K562 (cell line): ENCODE data around the gene SDHAF3. TPM values are rescaled to one million over a fixed set of nuclear protein-coding genes. Genes with fewer than 3 reads are reported as not detected.
A peak's percentile ranks its signal among the peaks of the same experiment; 100 is the strongest.

Source experiments
- ARID1B ChIP-seq: fragments of 450-650 bp; IDR thresholded peaks from 2 replicates; pipeline ENCODE4 v1.6.1; 2016; ENCODE audit warnings: antibody characterized with exemption, mild to moderate bottlenecking, inconsistent platforms
- CREB1 ChIP-seq, 2 experiments: sonication (generic) in 1 of 2; formaldehyde crosslinking in 1 of 2; IDR thresholded peaks; 2 replicates each; pipeline versions ENCODE4 v1.6.1 to v1.8.0; 2012 to 2022; ENCODE audit warnings: inconsistent platforms in 1 of 2, mild to moderate bottlenecking in 1 of 2, missing genetic modification reagents in 1 of 2, moderate library complexity in 1 of 2
- CREB3 ChIP-seq: fragments of 450-650 bp; conservative IDR thresholded peaks from 2 replicates; pipeline ENCODE4 v1.6.1; 2016; ENCODE audit warnings: missing genetic modification characterization, low read depth, mild to moderate bottlenecking, missing compliant biosample characterization, moderate library complexity
- FUS ChIP-seq: fragments of 200-400 bp; formaldehyde crosslinking; optimal IDR thresholded peaks from 2 replicates; pipeline ENCODE3; 2017; ENCODE audit warnings: low read depth, low read length
- GTF2F1 ChIP-seq: IDR thresholded peaks from 2 replicates; pipeline ENCODE4 v1.6.1; 2011; ENCODE audit warnings: low read depth, low read length, improper control_type of control experiment
- ILK ChIP-seq: fragments of 450-650 bp; IDR thresholded peaks from 2 replicates; pipeline ENCODE4 v1.6.1; 2016; ENCODE audit warnings: missing genetic modification characterization, low read depth, mild to moderate bottlenecking, missing compliant biosample characterization, moderate library complexity, borderline replicate concordance
- JUNB ChIP-seq: fragments of 450-650 bp; formaldehyde crosslinking; conservative IDR thresholded peaks from 2 replicates; pipeline ENCODE4 v1.4.0; 2020; ENCODE audit warnings: mild to moderate bottlenecking
- NCOA4 ChIP-seq: fragments of 450-650 bp; IDR thresholded peaks from 2 replicates; pipeline ENCODE4 v1.6.1; 2018; ENCODE audit warnings: mild to moderate bottlenecking; ENCODE audit not compliant: partially characterized antibody
- NFE2 ChIP-seq: IDR thresholded peaks from 2 replicates; pipeline ENCODE4 v1.6.1; 2014; ENCODE audit warnings: antibody characterized with exemption, low read depth
- PHB2 ChIP-seq: fragments of 450-650 bp; IDR thresholded peaks from 2 replicates; pipeline ENCODE4 v1.6.1; 2017; ENCODE audit warnings: low read depth
- PKNOX1 ChIP-seq: fragments of 450-650 bp; IDR thresholded peaks from 2 replicates; pipeline ENCODE4 v1.6.1; 2016
- RBM25 ChIP-seq: fragments of 200-400 bp; formaldehyde crosslinking; IDR thresholded peaks from 2 replicates; pipeline ENCODE4 v1.6.1; 2018; ENCODE audit warnings: low read length, low read depth, moderate library complexity; ENCODE audit not compliant: severe bottlenecking
- SAFB ChIP-seq: fragments of 200-400 bp; formaldehyde crosslinking; IDR thresholded peaks from 2 replicates; pipeline ENCODE4 v1.6.1; 2017; ENCODE audit warnings: low read depth, low read length, borderline replicate concordance
- SMAD4 ChIP-seq: fragments of 250-450 bp; sonication (Bioruptor Pico); conservative IDR thresholded peaks from 2 replicates; pipeline ENCODE4 v1.8.0; 2021; ENCODE audit warnings: inconsistent platforms, mild to moderate bottlenecking, moderate library complexity
- SMARCA4 ChIP-seq: fragments of 450-650 bp; IDR thresholded peaks from 2 replicates; pipeline ENCODE4 v1.6.1; 2016
- SMARCC2 ChIP-seq: fragments of 450-650 bp; IDR thresholded peaks from 2 replicates; pipeline ENCODE4 v1.6.1; 2017; ENCODE audit warnings: antibody characterized with exemption, moderate library complexity, mild to moderate bottlenecking, low read depth
- TARDBP ChIP-seq: fragments of 450-650 bp; IDR thresholded peaks from 2 replicates; pipeline ENCODE4 v1.6.1; 2016
- ZNF165 ChIP-seq: fragments of 250-450 bp; sonication (Bioruptor Pico); IDR thresholded peaks from 2 replicates; pipeline ENCODE4 v1.4.0; 2020; ENCODE audit warnings: borderline replicate concordance
- ZNF263 ChIP-seq: sonication (generic); formaldehyde crosslinking; IDR thresholded peaks from 2 replicates; pipeline ENCODE4 v1.8.0; 2022; ENCODE audit warnings: mild to moderate bottlenecking, missing genetic modification reagents, borderline replicate concordance
- ZNF354B ChIP-seq: fragments of 250-450 bp; sonication (Bioruptor Pico); IDR thresholded peaks from 2 replicates; pipeline ENCODE4 v1.4.0; 2020
- ZNF589 ChIP-seq: fragments of 200-800 bp; sonication (Bioruptor generic); IDR thresholded peaks from 2 replicates; pipeline ENCODE4 v1.6.1; 2016; ENCODE audit warnings: low read depth, missing genetic modification characterization, missing compliant biosample characterization
- ZNF707 ChIP-seq: fragments of 250-450 bp; sonication (Bioruptor Pico); conservative IDR thresholded peaks from 2 replicates; pipeline ENCODE4 v1.8.0; 2022; ENCODE audit warnings: inconsistent platforms, mild to moderate bottlenecking, moderate library complexity
- ZNF766 ChIP-seq: fragments of 200-800 bp; sonication (Bioruptor generic); conservative IDR thresholded peaks from 2 replicates; pipeline ENCODE4 v1.6.1; 2016; ENCODE audit warnings: missing genetic modification characterization, missing compliant biosample characterization
- polyA plus RNA-seq, 8 experiments: library from polyadenylated mRNA; depleted of rRNA in 4 of 8; stranded (reverse) in 5 of 8; unstranded in 3 of 8; fragments of >200 nt; fragmentation: Nextera tagmentation in 2 of 8; fragmentation: Illumina TruSeq in 1 of 8; extraction: Ambion mirVana in 2 of 8; extraction: Trizol in 1 of 8; gene quantifications; 2 replicates each; pipeline versions ENCODE4 v1.2.1 to v1.2.3, GENCODE V29; 2011 to 2014; ENCODE audit warnings: inconsistent platforms in 1 of 8, missing spikeins in 1 of 8
- total RNA-seq, 7 experiments: library from RNA; depleted of rRNA in 6 of 7; stranded (reverse); fragments of >200 nt in 6 of 7; fragmentation: Illumina TruSeq in 2 of 7; extraction: Trizol in 2 of 7; gene quantifications; 2 replicates each; pipeline versions ENCODE4 v1.2.1 to v1.2.3, GENCODE V29; 2011 to 2021; ENCODE audit warnings: low replicate concordance in 1 of 7
- TF ChIP-seq, protein P1 (sequence below): fragments of 450-650 bp; conservative IDR thresholded peaks from 2 replicates; pipeline ENCODE4 v1.6.1; 2016; ENCODE audit warnings: missing genetic modification characterization, low read depth, mild to moderate bottlenecking, control low read depth, missing compliant biosample characterization
- TF ChIP-seq, protein P2 (sequence below), 2 experiments: fragments of 250-450 bp in 1 of 2; fragments of 450-650 bp in 1 of 2; sonication (Bioruptor Pico) in 1 of 2; IDR thresholded peaks; 2 replicates each; pipeline versions ENCODE4 v1.6.1 to v1.8.0; 2016 to 2021; ENCODE audit warnings: mild to moderate bottlenecking in 2 of 2, moderate library complexity in 2 of 2, missing compliant biosample characterization in 1 of 2, missing genetic modification characterization in 1 of 2

Gene SDHAF3
- total and polyA plus RNA-seq, 9 of the 15 experiments (the other 6 are each of a cell fraction or from before 2014, with no cell fraction given) = 51.5 to 403 (median 145) TPM

- peak; percentile 90 for TF ChIP-seq CREB1 (IDR thresholded peaks at IDR 0.05)
- TF ChIP-seq CREB1 (CRISPR knock-in tag; IDR thresholded peaks at IDR 0.05) = peak; percentile 92
- no peak; the same call in none of the 2 replicates for TF ChIP-seq ZNF766 (CRISPR knock-in tag)
- no peak for TF ChIP-seq SAFB
- TF ChIP-seq ZNF354B = no peak
- TF ChIP-seq NCOA4 = no peak
- TF ChIP-seq, protein P1, sequence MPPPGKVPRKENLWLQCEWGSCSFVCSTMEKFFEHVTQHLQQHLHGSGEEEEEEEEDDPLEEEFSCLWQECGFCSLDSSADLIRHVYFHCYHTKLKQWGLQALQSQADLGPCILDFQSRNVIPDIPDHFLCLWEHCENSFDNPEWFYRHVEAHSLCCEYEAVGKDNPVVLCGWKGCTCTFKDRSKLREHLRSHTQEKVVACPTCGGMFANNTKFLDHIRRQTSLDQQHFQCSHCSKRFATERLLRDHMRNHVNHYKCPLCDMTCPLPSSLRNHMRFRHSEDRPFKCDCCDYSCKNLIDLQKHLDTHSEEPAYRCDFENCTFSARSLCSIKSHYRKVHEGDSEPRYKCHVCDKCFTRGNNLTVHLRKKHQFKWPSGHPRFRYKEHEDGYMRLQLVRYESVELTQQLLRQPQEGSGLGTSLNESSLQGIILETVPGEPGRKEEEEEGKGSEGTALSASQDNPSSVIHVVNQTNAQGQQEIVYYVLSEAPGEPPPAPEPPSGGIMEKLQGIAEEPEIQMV (tag) = no peak
- TF ChIP-seq ZNF707 (CRISPR knock-in tag) = no peak
- no peak for TF ChIP-seq FUS
- no peak for TF ChIP-seq CREB3 (tag)
- TF ChIP-seq SMAD4 (CRISPR knock-in tag) = 0 out of 2 replicates have a peak, but pooled peaks have one; percentile 38
- no peak for TF ChIP-seq ZNF589 (CRISPR knock-in tag)
- TF ChIP-seq NFE2 = peak; percentile 47; the same call in 1 of the 2 replicates
- peak; percentile 27; the same call in 1 of the 2 replicates for TF ChIP-seq ZNF263 (CRISPR knock-in tag)
- peak; percentile 78 for TF ChIP-seq PKNOX1
- no peak for TF ChIP-seq SMARCC2
- TF ChIP-seq, protein P2, sequence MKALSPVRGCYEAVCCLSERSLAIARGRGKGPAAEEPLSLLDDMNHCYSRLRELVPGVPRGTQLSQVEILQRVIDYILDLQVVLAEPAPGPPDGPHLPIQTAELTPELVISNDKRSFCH (CRISPR knock-in tag; IDR thresholded peaks at IDR 0.05) = no peak
- TF ChIP-seq, protein P2 (tag; IDR thresholded peaks at IDR 0.05) = no peak
- peak; percentile 30; the same call in 1 of the 2 replicates for TF ChIP-seq ARID1B
- no peak for TF ChIP-seq RBM25
- no peak for TF ChIP-seq SMARCA4
- no peak for TF ChIP-seq ILK (tag)
- peak; percentile 65 for TF ChIP-seq GTF2F1
- TF ChIP-seq JUNB (CRISPR knock-in tag) = no peak
- TF ChIP-seq PHB2 = no peak
- no peak for TF ChIP-seq TARDBP
- peak; percentile 55; the same call in 1 of the 2 replicates for TF ChIP-seq ZNF165 (CRISPR knock-in tag)
Observed at GRCh38 chr7:97117372-97118188, at the start of gene SDHAF3 (continued).
